HepG2 (cell line): ENCODE results near the gene FAM110D. TPM values are rescaled to one million over a fixed set of nuclear protein-coding genes. Genes with fewer than 3 reads are reported as not detected.
A peak's percentile ranks its signal among the peaks of the same experiment; 100 is the strongest.

Source experiments
- CC2D1A ChIP-seq: sonication (generic); formaldehyde crosslinking; IDR thresholded peaks from 2 replicates; pipeline ENCODE4 v1.8.1; 2023; ENCODE audit warnings: mild to moderate bottlenecking, missing genetic modification reagents
- CREB1 ChIP-seq, 2 experiments: fragments of 450-650 bp in 1 of 2; IDR thresholded peaks; 2 replicates each; pipeline ENCODE4 v1.6.1; 2016 to 2017; ENCODE audit warnings: control low read depth in 1 of 2, mild to moderate bottlenecking in 1 of 2, missing compliant biosample characterization in 1 of 2, missing genetic modification characterization in 1 of 2
- DR1 ChIP-seq: sonication (generic); formaldehyde crosslinking; IDR thresholded peaks from 2 replicates; pipeline ENCODE4 v1.8.0; 2021; ENCODE audit warnings: mild to moderate bottlenecking, missing genetic modification reagents, inconsistent platforms
- ETV5 ChIP-seq: IDR thresholded peaks from 2 replicates; pipeline ENCODE4 v1.6.1; 2018; ENCODE audit warnings: missing biosample characterization, missing genetic modification reagents, inconsistent platforms, borderline replicate concordance
- FIP1L1 ChIP-seq: fragments of 200-400 bp; formaldehyde crosslinking; IDR thresholded peaks from 2 replicates; pipeline ENCODE4 v1.6.1; 2018; ENCODE audit warnings: low read depth, mild to moderate bottlenecking, low read length, moderate library complexity, borderline replicate concordance; ENCODE audit not compliant: insufficient read depth
- FOXC1 ChIP-seq: sonication (generic); formaldehyde crosslinking; IDR thresholded peaks from 2 replicates; pipeline ENCODE4 v1.8.0; 2022; ENCODE audit warnings: mild to moderate bottlenecking, missing genetic modification reagents, borderline replicate concordance
- GATAD1 ChIP-seq: IDR thresholded peaks from 2 replicates; pipeline ENCODE4 v1.6.1; 2016; ENCODE audit warnings: missing genetic modification reagents, missing compliant biosample characterization
- KDM1A ChIP-seq: IDR thresholded peaks from 2 replicates; pipeline ENCODE4 v1.6.1; 2016; ENCODE audit warnings: missing compliant biosample characterization
- MYNN ChIP-seq: sonication (generic); formaldehyde crosslinking; IDR thresholded peaks from 2 replicates; pipeline ENCODE4 v1.4.0; 2020; ENCODE audit warnings: mild to moderate bottlenecking, low read depth, missing genetic modification reagents
- NBN ChIP-seq: fragments of 450-650 bp; conservative IDR thresholded peaks from 2 replicates; pipeline ENCODE4 v1.6.1; 2017
- SALL2 ChIP-seq: sonication (generic); formaldehyde crosslinking; IDR thresholded peaks from 2 replicates; pipeline ENCODE4 v1.8.1; 2023; ENCODE audit warnings: mild to moderate bottlenecking, missing genetic modification reagents, inconsistent platforms
- SMAD9 ChIP-seq: sonication (generic); formaldehyde crosslinking; IDR thresholded peaks from 2 replicates; pipeline ENCODE4 v1.5.1; 2020; ENCODE audit warnings: mild to moderate bottlenecking, missing genetic modification reagents
- SP5 ChIP-seq: IDR thresholded peaks from 2 replicates; pipeline ENCODE4 v1.6.1; 2016; ENCODE audit warnings: low read depth, borderline replicate concordance
- SRF ChIP-seq: IDR thresholded peaks from 2 replicates; pipeline ENCODE4 v1.6.1; 2011; ENCODE audit warnings: mild to moderate bottlenecking, low read depth, low read length, moderate library complexity
- TP53 ChIP-seq: sonication (generic); formaldehyde crosslinking; conservative IDR thresholded peaks from 2 replicates; pipeline ENCODE4 v1.4.0; 2020; ENCODE audit warnings: missing genetic modification reagents
- ZFX ChIP-seq: sonication (generic); formaldehyde crosslinking; IDR thresholded peaks from 2 replicates; pipeline ENCODE4 v1.4.0; 2020; ENCODE audit warnings: mild to moderate bottlenecking, low read depth, missing genetic modification reagents, moderate library complexity
- ZFY ChIP-seq: sonication (generic); formaldehyde crosslinking; IDR thresholded peaks from 2 replicates; pipeline ENCODE4 v1.4.0; 2020; ENCODE audit warnings: missing genetic modification reagents
- ZNF317 ChIP-seq: sonication (generic); formaldehyde crosslinking; IDR thresholded peaks from 2 replicates; pipeline ENCODE4 v1.5.0; 2020; ENCODE audit warnings: mild to moderate bottlenecking, missing genetic modification reagents
- ZNF496 ChIP-seq: sonication (generic); formaldehyde crosslinking; IDR thresholded peaks from 2 replicates; pipeline ENCODE4 v1.8.1; 2023; ENCODE audit warnings: mild to moderate bottlenecking, moderate library complexity, missing genetic modification reagents; ENCODE audit not compliant: insufficient replicate concordance
- ZNF747 ChIP-seq: sonication (generic); formaldehyde crosslinking; IDR thresholded peaks from 2 replicates; pipeline ENCODE4 v1.8.1; 2023; ENCODE audit warnings: missing genetic modification reagents, mild to moderate bottlenecking, borderline replicate concordance
- ZSCAN21 ChIP-seq: sonication (generic); formaldehyde crosslinking; IDR thresholded peaks from 2 replicates; pipeline ENCODE4 v1.8.0; 2022; ENCODE audit warnings: mild to moderate bottlenecking, missing genetic modification reagents, moderate library complexity, borderline replicate concordance
- polyA plus RNA-seq, 8 experiments: library from polyadenylated mRNA; depleted of rRNA in 3 of 8; stranded (reverse) in 7 of 8; unstranded in 1 of 8; fragments of >200 nt; fragmentation: Illumina TruSeq in 4 of 8; extraction: Trizol in 4 of 8; gene quantifications; 2 replicates each; pipeline versions ENCODE4 v1.2.1 to v1.2.3, GENCODE V29; 2011 to 2016; ENCODE audit warnings: low read depth in 4 of 8, missing spikeins in 1 of 8, mixed read lengths in 1 of 8; ENCODE audit not compliant: insufficient read depth in 1 of 8
- total RNA-seq, 5 experiments: library from RNA; depleted of rRNA; stranded (reverse); fragments of >200 nt; fragmentation: Illumina TruSeq; extraction: Trizol; gene quantifications; 2 replicates each; pipeline ENCODE4 v1.2.3, GENCODE V29; 2016; ENCODE audit warnings: low read depth in 1 of 5
- TF ChIP-seq, protein P1 (sequence below): sonication (generic); formaldehyde crosslinking; IDR thresholded peaks from 2 replicates; pipeline ENCODE4 v1.5.0; 2020; ENCODE audit warnings: missing genetic modification reagents, mild to moderate bottlenecking, borderline replicate concordance
- TF ChIP-seq, protein P2 (sequence below): sonication (generic); formaldehyde crosslinking; IDR thresholded peaks from 2 replicates; pipeline ENCODE4 v1.5.1; 2020; ENCODE audit warnings: missing genetic modification reagents, mild to moderate bottlenecking, borderline replicate concordance
- TF ChIP-seq, protein P3 (sequence below): fragments of 450-650 bp; IDR thresholded peaks from 2 replicates; pipeline ENCODE4 v1.6.1; 2016
- TF ChIP-seq, protein P4 (sequence below): sonication (generic); formaldehyde crosslinking; IDR thresholded peaks from 2 replicates; pipeline ENCODE4 v1.5.1; 2020; ENCODE audit warnings: missing genetic modification reagents, mild to moderate bottlenecking, borderline replicate concordance

FAM110D gene
- total and polyA plus RNA-seq, 2 of the 13 experiments (the other 11 are each of a cell fraction or from before 2014, with no cell fraction given), result not detected

DNA sequence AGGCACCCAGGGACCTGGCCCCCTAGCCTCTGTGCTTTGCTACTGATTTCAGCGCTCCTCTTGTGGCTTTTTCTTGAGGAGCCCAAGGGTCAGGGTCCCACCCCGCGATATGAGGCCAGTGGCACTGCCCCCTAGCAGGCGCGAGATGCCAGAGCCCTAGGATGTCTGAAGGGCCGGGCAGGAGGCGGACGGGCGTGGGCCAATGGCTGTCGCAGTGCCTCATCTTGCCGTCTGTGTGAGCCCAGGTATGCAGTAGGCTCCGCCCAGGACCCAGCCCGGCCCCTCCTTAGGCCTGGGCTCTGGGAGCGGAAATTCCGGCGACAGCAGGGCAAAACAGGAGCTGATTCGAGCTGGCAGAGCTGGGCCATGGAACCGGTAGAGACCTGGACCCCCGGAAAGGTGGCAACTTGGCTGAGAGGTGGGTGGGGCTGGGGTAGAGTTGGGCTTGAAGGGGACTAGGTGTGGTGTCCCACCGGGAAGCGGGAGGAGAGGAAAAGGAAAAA is 18.4 kb downstream of the FAM110D start, which contains the start of gene CNKSR1 (continued):
- TF ChIP-seq ZNF747 (CRISPR knock-in tag), result no peak
- TF ChIP-seq MYNN (CRISPR knock-in tag), result 0 out of 2 replicates have a peak, but pooled peaks have one; percentile 24
- TF ChIP-seq ZNF496 (CRISPR knock-in tag), result no peak
- TF ChIP-seq, protein P1, sequence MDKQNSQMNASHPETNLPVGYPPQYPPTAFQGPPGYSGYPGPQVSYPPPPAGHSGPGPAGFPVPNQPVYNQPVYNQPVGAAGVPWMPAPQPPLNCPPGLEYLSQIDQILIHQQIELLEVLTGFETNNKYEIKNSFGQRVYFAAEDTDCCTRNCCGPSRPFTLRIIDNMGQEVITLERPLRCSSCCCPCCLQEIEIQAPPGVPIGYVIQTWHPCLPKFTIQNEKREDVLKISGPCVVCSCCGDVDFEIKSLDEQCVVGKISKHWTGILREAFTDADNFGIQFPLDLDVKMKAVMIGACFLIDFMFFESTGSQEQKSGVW (CRISPR knock-in tag), result no peak
- TF ChIP-seq SP5, result 0 out of 2 replicates have a peak, but pooled peaks have one; percentile 18
- TF ChIP-seq SALL2 (CRISPR knock-in tag), result no peak
- TF ChIP-seq TP53, result no peak
- no peak for TF ChIP-seq FIP1L1
- TF ChIP-seq, protein P2, sequence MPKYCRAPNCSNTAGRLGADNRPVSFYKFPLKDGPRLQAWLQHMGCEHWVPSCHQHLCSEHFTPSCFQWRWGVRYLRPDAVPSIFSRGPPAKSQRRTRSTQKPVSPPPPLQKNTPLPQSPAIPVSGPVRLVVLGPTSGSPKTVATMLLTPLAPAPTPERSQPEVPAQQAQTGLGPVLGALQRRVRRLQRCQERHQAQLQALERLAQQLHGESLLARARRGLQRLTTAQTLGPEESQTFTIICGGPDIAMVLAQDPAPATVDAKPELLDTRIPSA (CRISPR knock-in tag), result no peak
- TF ChIP-seq NBN, result no peak
- TF ChIP-seq, protein P3, sequence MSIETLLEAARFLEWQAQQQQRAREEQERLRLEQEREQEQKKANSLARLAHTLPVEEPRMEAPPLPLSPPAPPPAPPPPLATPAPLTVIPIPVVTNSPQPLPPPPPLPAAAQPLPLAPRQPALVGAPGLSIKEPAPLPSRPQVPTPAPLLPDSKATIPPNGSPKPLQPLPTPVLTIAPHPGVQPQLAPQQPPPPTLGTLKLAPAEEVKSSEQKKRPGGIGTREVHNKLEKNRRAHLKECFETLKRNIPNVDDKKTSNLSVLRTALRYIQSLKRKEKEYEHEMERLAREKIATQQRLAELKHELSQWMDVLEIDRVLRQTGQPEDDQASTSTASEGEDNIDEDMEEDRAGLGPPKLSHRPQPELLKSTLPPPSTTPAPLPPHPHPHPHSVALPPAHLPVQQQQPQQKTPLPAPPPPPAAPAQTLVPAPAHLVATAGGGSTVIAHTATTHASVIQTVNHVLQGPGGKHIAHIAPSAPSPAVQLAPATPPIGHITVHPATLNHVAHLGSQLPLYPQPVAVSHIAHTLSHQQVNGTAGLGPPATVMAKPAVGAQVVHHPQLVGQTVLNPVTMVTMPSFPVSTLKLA, result no peak
- TF ChIP-seq ZFY (CRISPR knock-in tag), result peak; percentile 52
- TF ChIP-seq, protein P4, sequence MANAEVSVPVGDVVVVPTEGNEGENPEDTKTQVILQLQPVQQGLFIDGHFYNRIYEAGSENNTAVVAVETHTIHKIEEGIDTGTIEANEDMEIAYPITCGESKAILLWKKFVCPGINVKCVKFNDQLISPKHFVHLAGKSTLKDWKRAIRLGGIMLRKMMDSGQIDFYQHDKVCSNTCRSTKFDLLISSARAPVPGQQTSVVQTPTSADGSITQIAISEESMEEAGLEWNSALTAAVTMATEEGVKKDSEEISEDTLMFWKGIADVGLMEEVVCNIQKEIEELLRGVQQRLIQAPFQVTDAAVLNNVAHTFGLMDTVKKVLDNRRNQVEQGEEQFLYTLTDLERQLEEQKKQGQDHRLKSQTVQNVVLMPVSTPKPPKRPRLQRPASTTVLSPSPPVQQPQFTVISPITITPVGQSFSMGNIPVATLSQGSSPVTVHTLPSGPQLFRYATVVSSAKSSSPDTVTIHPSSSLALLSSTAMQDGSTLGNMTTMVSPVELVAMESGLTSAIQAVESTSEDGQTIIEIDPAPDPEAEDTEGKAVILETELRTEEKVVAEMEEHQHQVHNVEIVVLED, result no peak
- no peak for TF ChIP-seq SRF
- TF ChIP-seq DR1 (CRISPR knock-in tag), result 0 out of 2 replicates have a peak, but pooled peaks have one; percentile 48
- no peak for TF ChIP-seq ZNF317 (CRISPR knock-in tag)
- TF ChIP-seq ZFX (CRISPR knock-in tag), result peak; percentile 65
- peak; percentile 47; the same call in 1 of the 2 replicates for TF ChIP-seq ETV5 (CRISPR knock-in tag)
- peak; percentile 57; the same call in 1 of the 2 replicates for TF ChIP-seq GATAD1
- no peak for TF ChIP-seq SMAD9
- no peak for TF ChIP-seq CREB1 (IDR thresholded peaks at IDR 0.05)
- TF ChIP-seq CREB1 (CRISPR knock-in tag; IDR thresholded peaks at IDR 0.05), result 0 out of 2 replicates have a peak, but pooled peaks have one; percentile 30
- TF ChIP-seq KDM1A (CRISPR knock-in tag), result no peak
- no peak for TF ChIP-seq CC2D1A (CRISPR knock-in tag)
- 0 out of 2 replicates have a peak, but pooled peaks have one; percentile 22 for TF ChIP-seq FOXC1 (CRISPR knock-in tag)
- TF ChIP-seq ZSCAN21 (CRISPR knock-in tag), result 0 out of 2 replicates have a peak, but pooled peaks have one; percentile 41
